Kidney (tissue), 14 donors: Measurements from ENCODE around the gene INTS12. TPM values are rescaled to one million over a fixed set of nuclear protein-coding genes. Genes with fewer than 3 reads are reported as not detected.

ENCODE experiments used
- DNase-seq, 5 donors: peaks; one replicate each; pipeline ENCODE4 v3.0.0-alpha.2; 2013 to 2020
- FAIRE-seq: peaks from 2 replicates; lab custom pipeline; 2012; peaks lifted over from hg19 to GRCh38; lab: Jason Lieb, UNC
- H3K27ac ChIP-seq, 2 donors: one replicate each; pipeline ENCODE4 v1.7.0; 2013; ENCODE audit warnings: low read depth in 2 of 2, low read length in 2 of 2, inconsistent platforms in 1 of 2
- H3K27me3 ChIP-seq: one replicate; pipeline ENCODE4 v1.7.1; 2013; ENCODE audit warnings: low read length, inconsistent platforms; ENCODE audit not compliant: control insufficient read depth, insufficient read depth
- H3K36me3 ChIP-seq, 3 donors: one replicate each; pipeline versions ENCODE4 v1.7.0 to v1.7.1; 2013; ENCODE audit warnings: low read length in 3 of 3, control low read depth in 1 of 3, inconsistent platforms in 1 of 3; ENCODE audit not compliant: insufficient read depth in 3 of 3, control insufficient read depth in 2 of 3
- H3K4me1 ChIP-seq, 3 donors: one replicate each; pipeline versions ENCODE4 v1.7.0 to v1.7.1; 2013; ENCODE audit warnings: low read length in 3 of 3, inconsistent platforms in 1 of 3, low read depth in 1 of 3; ENCODE audit not compliant: control insufficient read depth in 2 of 3, insufficient read depth in 2 of 3
- H3K4me3 ChIP-seq, 3 donors: one replicate each; pipeline versions ENCODE4 v1.7.0 to v1.8.1; 2013; ENCODE audit warnings: low read length in 3 of 3, control low read depth in 1 of 3, inconsistent platforms in 1 of 3
- H3K9ac ChIP-seq, 3 donors: one replicate each; pipeline versions ENCODE4 v1.7.0 to v1.7.1; 2013; ENCODE audit warnings: low read length in 3 of 3, control low read depth in 1 of 3, inconsistent platforms in 1 of 3
- H3K9me3 ChIP-seq, 3 donors: one replicate each; pipeline versions ENCODE4 v1.7.0 to v1.7.1; 2013; ENCODE audit warnings: low read length in 3 of 3, control low read depth in 1 of 3, inconsistent platforms in 1 of 3; ENCODE audit not compliant: control insufficient read depth in 2 of 3, insufficient read depth in 1 of 3
- intact Hi-C: fragments of 100-400 bp; cut with DNase I; formaldehyde crosslinking; loops from one replicate; pipeline ENCODE4 v1.11.1; 2022
- polyA plus RNA-seq: library from polyadenylated mRNA; stranded (reverse); fragments of 350-450 nt; fragmentation: Illumina TruSeq; extraction: RNeasy Lipid Tissue Mini Kit (QIAGEN cat#74804); gene quantifications from one replicate; pipeline ENCODE4 v1.2.3, GENCODE V29; 2014; ENCODE audit warnings: low read depth, low replicate concordance; ENCODE audit not compliant: insufficient read depth
- total RNA-seq: library from RNA; stranded (reverse); fragmentation: NEBNext Ultra II Directional; extraction: Animal tissue kit (Norgen Biotek cat#: 25700); gene quantifications from one replicate; pipeline ENCODE4 v1.2.1, GENCODE V29; 2021
- TF ChIP-seq, protein P1 (sequence below): IDR thresholded peaks from 3 replicates; pipeline ENCODE4 v1.5.1; 2012; ENCODE audit warnings: mild to moderate bottlenecking, moderate library complexity, borderline replicate concordance; ENCODE audit not compliant: insufficient read depth; ENCODE audit errors: extremely low read depth
- donor health status: control.
- donor health status: control.
- donor health status: control.
- donor health status: control.
- donor health status: control.
- donor health status: DM: yes; HTN: yes; CAD: no.
- donor health status: Normal renal cell carcinoma (clear cell type).

Gene INTS12
- total and polyA plus RNA-seq, 2 donors from 2014 or later: 15.5 to 21.4 TPM

DNA sequence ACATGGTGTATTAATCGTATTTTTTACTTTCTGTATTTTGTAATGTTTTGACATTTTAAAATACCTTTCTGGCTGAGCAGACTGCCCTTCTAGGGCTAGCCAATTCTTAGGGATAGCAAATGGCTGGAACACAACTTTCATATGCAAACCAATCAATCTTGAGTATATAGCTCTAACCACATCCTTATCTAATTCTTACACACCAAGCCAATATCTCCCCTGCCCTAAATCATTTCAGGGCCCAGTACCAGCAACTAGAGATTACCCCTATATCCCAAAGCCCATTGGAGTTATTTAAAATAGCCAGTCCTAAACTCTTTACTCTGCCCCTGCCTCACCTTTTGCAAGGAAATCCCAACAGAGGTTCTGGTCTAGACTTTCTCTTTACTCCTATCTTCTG, 58.3 kb downstream of the INTS12 start:
- Histone ChIP-seq H3K27ac (no peak overlapping the region), H3K9me3 (no peaks in the 10 kb centered on the region), H3K4me3 (no peak overlapping the region), H3K4me1 (peaks cover 0 to 5% (median 0%) of the 10 kb centered on the region in 3 donors), H3K9ac (no peak overlapping the region), H3K27me3 (no peaks in the 10 kb centered on the region), H3K36me3 (no peaks in the 10 kb centered on the region)
- TF ChIP-seq, protein P1, sequence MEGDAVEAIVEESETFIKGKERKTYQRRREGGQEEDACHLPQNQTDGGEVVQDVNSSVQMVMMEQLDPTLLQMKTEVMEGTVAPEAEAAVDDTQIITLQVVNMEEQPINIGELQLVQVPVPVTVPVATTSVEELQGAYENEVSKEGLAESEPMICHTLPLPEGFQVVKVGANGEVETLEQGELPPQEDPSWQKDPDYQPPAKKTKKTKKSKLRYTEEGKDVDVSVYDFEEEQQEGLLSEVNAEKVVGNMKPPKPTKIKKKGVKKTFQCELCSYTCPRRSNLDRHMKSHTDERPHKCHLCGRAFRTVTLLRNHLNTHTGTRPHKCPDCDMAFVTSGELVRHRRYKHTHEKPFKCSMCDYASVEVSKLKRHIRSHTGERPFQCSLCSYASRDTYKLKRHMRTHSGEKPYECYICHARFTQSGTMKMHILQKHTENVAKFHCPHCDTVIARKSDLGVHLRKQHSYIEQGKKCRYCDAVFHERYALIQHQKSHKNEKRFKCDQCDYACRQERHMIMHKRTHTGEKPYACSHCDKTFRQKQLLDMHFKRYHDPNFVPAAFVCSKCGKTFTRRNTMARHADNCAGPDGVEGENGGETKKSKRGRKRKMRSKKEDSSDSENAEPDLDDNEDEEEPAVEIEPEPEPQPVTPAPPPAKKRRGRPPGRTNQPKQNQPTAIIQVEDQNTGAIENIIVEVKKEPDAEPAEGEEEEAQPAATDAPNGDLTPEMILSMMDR: no peak
- FAIRE-seq (no peak), DNase-seq (no peak)
- intact Hi-C loops: no loop called here

DNA sequence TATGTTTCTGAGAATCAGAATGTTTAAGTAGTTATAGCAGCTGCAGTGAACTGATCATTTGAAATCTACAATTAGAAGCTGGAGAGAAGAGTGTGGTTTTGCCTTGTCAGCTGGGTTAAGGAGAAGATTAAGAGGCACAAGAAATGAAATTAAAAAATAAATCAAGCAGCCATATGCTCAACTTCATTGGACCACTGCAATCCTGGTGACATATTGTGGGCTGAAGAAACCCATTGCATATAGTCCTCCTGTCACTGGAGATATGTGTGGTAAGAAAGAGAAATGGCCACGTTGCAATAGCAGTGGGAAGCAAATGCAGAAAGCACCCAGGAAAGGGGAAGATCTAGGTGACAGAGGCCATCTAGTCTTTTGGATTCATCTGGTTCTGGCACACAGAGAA, 63.0 kb downstream of the INTS12 start:
- Histone ChIP-seq H3K9ac (no peak overlapping the region), H3K27me3 (no peaks in the 10 kb centered on the region), H3K36me3 (no peaks in the 10 kb centered on the region), H3K4me1 (no peaks in the 10 kb centered on the region), H3K9me3 (no peaks in the 10 kb centered on the region), H3K4me3 (no peak overlapping the region), H3K27ac (no peak overlapping the region)
- FAIRE-seq (no peak), DNase-seq (no peak)
- intact Hi-C loops: no loop called here
- TF ChIP-seq, protein P1: no peak

DNA sequence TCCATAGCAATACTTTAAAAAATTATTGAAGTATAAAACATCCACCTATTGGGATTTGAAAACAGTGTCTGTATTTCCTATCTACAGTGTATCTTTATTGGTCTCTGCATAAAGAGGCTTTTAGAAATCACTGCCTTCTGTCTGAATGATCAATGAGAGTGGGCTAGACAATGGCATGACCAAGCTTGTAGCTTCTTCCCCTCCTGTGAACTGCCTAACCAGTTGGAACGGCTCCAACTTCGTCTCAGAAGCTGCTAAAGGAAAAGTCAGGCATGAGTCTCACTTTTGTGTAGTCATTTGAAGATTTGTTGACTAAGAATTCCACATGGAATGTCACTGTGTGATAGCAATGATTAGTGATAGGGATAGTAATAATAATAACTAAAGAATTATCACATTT, 64.2 kb downstream of the INTS12 start:
- Histone ChIP-seq H3K9me3 (no peaks in the 10 kb centered on the region), H3K4me3 (no peak overlapping the region), H3K27me3 (no peaks in the 10 kb centered on the region), H3K27ac (no peak overlapping the region), H3K9ac (no peak overlapping the region), H3K4me1 (no peaks in the 10 kb centered on the region), H3K36me3 (no peaks in the 10 kb centered on the region)
- FAIRE-seq (no peak), DNase-seq (no peak)
- TF ChIP-seq, protein P1: no peak
- intact Hi-C loops: no loop called here

DNA sequence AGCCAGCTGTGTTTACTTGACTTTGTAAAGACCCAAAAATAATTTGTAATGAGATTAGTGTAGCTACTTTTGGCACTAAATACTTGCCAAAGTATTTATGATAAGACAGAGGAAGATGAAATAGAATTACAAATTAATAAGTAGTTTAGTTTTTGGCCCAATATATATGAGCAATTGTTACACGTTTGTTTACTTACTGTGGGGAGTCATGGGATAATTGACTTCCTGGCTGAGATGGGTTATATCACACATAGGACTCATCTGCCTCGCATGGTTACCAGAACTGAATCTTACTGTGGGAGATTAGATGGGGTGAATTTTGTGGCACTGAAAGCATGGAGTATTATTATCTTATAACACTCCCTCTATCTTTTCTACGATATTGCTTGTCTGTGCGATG, 66.6 kb downstream of the INTS12 start:
- Histone ChIP-seq H3K4me1 (peaks cover 0 to 11% (median 4%) of the 10 kb centered on the region in 3 donors), H3K27ac (no peak overlapping the region), H3K9ac (no peak overlapping the region), H3K36me3 (no peaks in the 10 kb centered on the region), H3K4me3 (no peak overlapping the region), H3K27me3 (no peaks in the 10 kb centered on the region), H3K9me3 (no peaks in the 10 kb centered on the region)
- intact Hi-C loops: no loop called here
- no peak for DNase-seq
- TF ChIP-seq, protein P1: no peak
- no peak for FAIRE-seq
